HG02970 (cell line): ENCODE data around the gene ARHGAP8.
"Not testable (repeated sequence)": the region's sequence is repeated elsewhere in the genome, so short reads cannot be mapped to it uniquely, and the experiment has no call there.

Experiments used
- ATAC-seq: cut with Tn5 transposase; IDR thresholded peaks from one replicate; pipeline ENCODE4 v1.9.1; 2021; ENCODE audit warnings: mild to moderate bottlenecking, moderate library complexity, moderate number of reproducible peaks; ENCODE audit not compliant: unreplicated experiment, low FRiP score

ARHGAP8 gene

DNA sequence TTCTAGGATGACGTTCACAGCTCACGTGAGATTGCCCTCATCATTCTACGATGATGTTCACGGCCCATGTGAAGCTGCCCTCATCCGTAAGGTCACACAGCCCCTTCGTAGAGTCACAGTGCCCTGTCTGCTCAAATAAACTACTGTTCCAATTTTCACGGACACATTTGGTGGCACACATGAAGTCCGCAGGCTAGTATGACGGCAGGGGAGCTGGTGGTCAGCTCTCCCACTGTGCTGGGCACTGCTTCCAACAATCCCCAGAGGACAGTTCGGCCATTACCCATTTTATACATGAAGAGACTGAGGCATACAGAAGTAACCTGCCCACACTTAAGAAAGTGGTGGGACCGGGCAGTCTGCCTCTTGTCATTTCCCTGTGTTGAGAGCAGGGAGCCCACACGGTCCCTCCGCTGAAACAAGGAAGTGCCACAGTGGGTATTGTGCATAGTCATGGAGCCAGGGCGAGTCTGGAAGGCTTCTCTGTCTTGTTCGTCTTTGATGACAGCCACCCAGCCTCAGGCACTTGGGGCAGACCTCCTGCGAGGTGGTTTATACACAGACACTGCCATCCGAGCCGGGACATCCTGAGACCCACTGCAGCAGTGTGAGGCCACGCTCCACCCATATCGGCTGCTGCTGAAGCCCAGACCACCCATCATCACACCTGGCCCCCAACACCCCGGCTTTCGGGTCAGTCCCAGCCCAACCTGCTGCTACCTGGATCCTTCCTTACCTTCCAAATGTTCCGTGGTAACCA lies 143.1 kb downstream of the ARHGAP8 start:
- no peak for ATAC-seq

DNA sequence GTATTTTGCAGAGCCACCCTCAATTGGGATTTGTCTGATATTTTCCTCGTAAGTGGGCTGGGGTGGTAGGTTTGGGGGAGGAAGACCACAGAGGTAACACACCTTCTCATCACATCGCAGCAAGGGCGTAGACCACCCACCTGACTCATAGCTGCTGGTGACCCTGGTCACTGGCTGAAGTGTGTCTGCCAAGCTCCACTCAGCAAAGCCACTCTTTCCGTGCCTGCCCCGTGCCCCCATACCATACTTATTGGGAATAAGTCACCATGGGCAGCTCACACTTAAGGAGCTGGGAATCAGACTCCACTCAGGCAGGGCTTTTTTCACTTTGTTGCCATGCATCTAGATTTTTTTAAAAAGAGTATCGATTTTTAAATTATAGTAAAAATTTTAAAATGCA lies 145.9 kb downstream of the ARHGAP8 start:
- ATAC-seq = no peak

DNA sequence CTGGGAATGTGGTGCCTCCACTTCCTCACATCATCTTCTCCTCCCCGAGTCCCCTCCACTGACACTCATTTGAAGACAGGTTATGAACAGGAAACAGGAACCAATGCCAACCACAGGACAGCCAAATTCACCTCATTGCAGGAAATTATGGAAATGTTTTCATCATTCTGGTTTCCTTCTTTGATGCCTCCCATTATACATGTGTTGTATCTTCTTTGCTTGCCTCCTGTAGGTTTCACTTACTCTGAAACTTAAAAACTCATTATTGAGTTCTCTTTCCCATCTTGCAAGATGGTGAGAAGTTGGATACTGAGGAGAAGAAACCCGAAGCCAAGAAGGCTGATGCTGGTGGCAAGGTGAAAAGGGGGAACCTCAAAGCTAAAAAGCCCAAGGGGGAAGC lies 148.9 kb downstream of the ARHGAP8 start:
- ATAC-seq = no peak

DNA sequence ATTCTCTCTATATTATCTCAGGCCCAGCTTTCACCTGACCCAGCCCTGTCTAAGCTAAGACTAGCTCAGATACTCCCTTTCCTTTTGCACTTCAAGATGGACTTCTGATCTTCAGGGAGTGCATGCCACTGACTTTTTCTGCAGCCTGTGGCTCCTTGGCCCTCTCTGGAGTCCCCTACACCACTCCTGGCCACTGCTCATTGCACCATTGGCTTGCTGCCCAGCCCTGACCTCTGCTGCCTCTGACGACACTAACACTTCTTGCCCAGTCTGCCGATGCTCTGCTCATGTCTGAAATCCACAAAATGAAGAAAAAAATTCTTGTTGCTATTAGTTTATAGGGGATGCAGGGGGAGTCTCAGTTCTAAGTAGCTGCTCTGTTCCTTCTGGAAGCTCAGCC lies 150.8 kb downstream of the ARHGAP8 start:
- ATAC-seq = not testable (repeated sequence)

DNA sequence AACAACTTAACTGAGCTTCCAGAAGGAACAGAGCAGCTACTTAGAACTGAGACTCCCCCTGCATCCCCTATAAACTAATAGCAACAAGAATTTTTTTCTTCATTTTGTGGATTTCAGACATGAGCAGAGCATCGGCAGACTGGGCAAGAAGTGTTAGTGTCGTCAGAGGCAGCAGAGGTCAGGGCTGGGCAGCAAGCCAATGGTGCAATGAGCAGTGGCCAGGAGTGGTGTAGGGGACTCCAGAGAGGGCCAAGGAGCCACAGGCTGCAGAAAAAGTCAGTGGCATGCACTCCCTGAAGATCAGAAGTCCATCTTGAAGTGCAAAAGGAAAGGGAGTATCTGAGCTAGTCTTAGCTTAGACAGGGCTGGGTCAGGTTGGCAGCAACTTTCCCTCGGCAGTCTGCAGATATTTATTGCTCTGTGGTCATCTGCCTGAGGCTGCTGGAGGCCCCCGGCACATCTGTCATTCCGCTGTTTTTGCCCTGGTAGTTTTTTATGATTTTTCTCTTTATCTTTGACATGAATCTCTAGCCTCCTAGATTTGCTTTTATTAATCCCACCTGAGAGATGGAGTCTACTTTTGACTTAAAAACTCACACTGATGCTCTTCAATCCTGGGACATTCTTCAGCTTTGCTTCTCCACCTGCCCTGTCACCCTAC lies 152.2 kb downstream of the ARHGAP8 start:
- ATAC-seq = not testable (repeated sequence)

DNA sequence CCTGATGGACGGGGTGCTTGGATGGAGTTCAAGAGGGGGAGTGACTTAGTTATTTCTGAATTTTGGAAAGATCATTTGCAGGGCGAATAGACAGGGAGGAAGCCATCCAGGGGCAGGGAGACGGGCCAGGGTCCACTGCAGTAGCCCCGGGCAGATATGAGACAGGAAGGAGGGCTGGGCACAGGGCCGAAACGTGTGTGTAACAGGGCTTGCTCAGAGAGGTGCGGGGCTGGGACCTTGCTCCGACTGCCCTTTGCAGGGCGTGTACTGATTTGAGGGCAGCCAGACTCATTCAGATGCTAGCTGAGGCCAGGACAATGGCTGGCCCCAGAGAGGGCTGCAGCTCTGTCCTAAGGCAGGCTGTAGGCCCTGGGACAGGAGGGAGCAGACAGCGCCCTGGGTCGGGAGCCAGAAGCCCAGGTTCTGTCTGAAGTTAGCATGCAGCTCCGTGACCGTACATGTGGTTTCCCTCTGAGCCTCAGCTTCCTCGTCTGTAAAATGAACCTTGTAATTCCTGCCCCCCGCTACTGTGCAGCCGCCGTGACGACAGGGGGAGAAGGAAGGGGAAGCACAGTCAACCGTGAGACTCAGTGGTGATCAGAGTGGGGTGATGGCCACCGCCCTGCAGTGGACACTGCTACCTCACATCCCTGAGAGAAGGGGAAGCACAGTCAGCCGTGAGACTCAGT lies 154.0 kb downstream of the ARHGAP8 start:
- no peak for ATAC-seq

DNA sequence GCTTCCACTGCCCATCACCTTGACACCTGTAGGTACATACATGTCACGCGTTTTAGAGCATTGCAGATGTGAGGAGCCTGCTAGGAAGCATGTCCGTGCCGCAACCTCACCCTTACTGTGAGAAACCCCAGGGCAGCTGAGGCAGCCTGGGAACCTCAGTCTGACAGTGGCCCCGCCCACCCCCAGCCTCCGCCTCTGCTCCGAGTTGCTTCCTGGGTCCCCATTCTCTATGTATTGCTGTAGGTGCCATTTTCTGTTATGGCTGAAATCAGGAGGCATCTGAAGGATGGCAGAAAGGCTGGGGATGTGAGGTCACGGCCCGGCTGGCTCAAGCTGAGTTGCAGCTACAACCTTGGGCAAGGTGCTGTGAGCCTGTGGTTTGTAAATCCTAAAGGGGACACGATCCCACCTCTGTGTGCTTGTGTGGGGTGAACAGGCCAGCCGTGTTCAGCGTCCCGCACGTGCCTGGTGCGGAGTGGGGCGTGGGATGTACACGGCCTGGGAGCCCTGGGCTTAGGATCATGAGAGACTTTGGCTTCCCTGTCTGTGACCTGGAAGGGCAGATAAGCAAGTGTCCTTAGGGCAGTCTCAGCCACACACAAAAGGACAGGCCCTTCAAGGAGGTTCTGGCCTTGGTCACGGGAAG lies 154.7 kb downstream of the ARHGAP8 start:
- ATAC-seq = no peak

DNA sequence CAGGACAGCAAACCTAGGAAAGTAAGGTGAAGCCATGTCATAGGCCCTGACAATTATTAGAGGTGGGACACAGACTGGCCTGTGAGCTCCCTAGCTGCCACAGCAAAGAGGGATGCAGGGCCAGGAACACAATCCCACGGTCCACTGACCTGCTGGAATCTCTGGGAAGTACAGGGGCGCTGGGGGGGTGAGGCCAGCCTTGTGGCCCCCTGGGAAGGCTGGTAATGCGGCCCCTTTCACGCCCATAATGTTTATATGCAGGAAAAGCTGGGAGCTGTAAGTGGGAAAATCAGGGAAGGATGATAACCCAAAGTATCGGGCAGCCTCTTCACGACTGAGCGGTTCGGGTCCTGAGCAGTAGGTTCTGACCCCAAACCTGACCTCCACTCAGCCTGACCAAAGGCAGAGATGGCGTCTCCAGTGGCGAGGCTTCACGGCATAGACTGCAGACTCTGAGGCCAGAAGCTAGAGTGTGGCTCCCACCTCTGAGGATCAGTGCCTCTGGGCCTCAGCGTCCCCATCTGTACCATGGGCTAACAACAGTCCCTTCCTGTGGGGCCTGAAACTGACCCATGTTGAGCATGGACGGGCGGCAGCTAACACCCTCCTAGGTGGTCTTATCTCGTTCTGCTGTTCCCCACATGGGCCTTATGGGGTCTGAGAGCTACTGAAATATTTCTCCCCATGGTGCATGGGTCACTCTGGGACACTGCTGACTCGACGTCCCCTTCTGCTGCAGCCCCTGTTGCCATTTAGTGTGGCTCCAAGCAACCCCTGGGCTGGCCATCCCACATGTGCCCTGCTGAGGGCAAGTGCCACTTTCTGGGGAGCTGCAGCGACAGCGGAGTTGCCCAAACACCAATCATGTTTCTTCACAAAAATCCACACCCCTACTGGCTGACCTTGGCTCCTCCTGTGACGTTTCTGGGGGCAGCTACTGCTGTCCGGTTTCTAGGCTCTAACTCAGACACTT lies 155.7 kb downstream of the ARHGAP8 start:
- ATAC-seq = no peak

DNA sequence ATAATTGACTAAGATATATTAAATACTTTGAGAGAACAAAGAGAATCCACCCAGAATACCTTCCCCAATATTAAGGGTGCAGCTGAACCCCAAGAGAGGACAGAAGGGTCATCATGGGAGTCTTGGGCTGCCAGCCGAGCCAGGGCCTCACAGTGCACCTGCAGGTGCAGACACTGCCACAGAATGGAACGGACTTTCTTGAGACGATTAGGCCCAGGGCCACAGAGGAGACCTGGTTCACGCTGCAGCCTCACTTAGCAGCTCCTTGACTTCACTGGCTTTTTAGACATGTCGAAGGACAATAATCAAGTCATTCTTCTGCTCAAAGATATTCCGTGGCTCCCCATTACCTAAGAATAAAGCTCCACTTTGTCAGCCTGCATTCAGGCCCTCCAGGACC lies 156.9 kb downstream of the ARHGAP8 start:
- ATAC-seq = no peak
